HepG2 (cell line): ENCODE measurements around the gene CDKN2C. TPM values are rescaled to one million over a fixed set of nuclear protein-coding genes. Genes with fewer than 3 reads are reported as not detected.

Experiments used
- FIP1L1 ChIP-seq: fragments of 200-400 bp; formaldehyde crosslinking; IDR thresholded peaks from 2 replicates; pipeline ENCODE4 v1.6.1; 2018; ENCODE audit warnings: low read depth, mild to moderate bottlenecking, low read length, moderate library complexity, borderline replicate concordance; ENCODE audit not compliant: insufficient read depth
- FOSL1 ChIP-seq: sonication (generic); formaldehyde crosslinking; IDR thresholded peaks from 2 replicates; pipeline ENCODE4 v1.9.0; 2021; ENCODE audit warnings: missing genetic modification reagents, borderline replicate concordance
- HNRNPLL ChIP-seq: fragments of 200-400 bp; formaldehyde crosslinking; IDR thresholded peaks from 2 replicates; pipeline ENCODE4 v1.6.1; 2017; ENCODE audit warnings: mild to moderate bottlenecking, low read depth, low read length; ENCODE audit not compliant: poor library complexity, severe bottlenecking
- MYC ChIP-seq: sonication (generic); formaldehyde crosslinking; IDR thresholded peaks from 2 replicates; pipeline ENCODE4 v1.9.0; 2021; ENCODE audit warnings: missing genetic modification reagents, borderline replicate concordance
- NONO ChIP-seq, 2 experiments: fragments of 450-650 bp in 1 of 2; sonication (generic) in 1 of 2; formaldehyde crosslinking in 1 of 2; IDR thresholded peaks in 1 of 2; conservative IDR thresholded peaks in 1 of 2; 2 replicates each; pipeline versions ENCODE4 v1.6.1 to v1.8.0; 2017 to 2022; ENCODE audit warnings: mild to moderate bottlenecking in 1 of 2, missing genetic modification reagents in 1 of 2, moderate library complexity in 1 of 2
- RBFOX2 ChIP-seq: fragments of 200-400 bp; formaldehyde crosslinking; IDR thresholded peaks from 2 replicates; pipeline ENCODE4 v1.6.1; 2017; ENCODE audit warnings: low read depth, mild to moderate bottlenecking, low read length
- SNAPC2 ChIP-seq: sonication (generic); formaldehyde crosslinking; IDR thresholded peaks from 2 replicates; pipeline ENCODE4 v1.8.1; 2022; ENCODE audit warnings: mild to moderate bottlenecking, missing genetic modification reagents
- ZBTB38 ChIP-seq: sonication (generic); formaldehyde crosslinking; IDR thresholded peaks from 2 replicates; pipeline ENCODE4 v1.5.1; 2020; ENCODE audit warnings: mild to moderate bottlenecking, missing genetic modification reagents
- ZEB1 ChIP-seq: IDR thresholded peaks from 2 replicates; pipeline ENCODE4 v1.6.1; 2012; ENCODE audit warnings: mild to moderate bottlenecking, low read depth, inconsistent platforms; ENCODE audit not compliant: insufficient replicate concordance
- ZMAT3 ChIP-seq: sonication (generic); formaldehyde crosslinking; conservative IDR thresholded peaks from 2 replicates; pipeline ENCODE4 v1.7.0; 2021; ENCODE audit warnings: missing genetic modification reagents
- ZNF496 ChIP-seq: sonication (generic); formaldehyde crosslinking; IDR thresholded peaks from 2 replicates; pipeline ENCODE4 v1.8.1; 2023; ENCODE audit warnings: mild to moderate bottlenecking, moderate library complexity, missing genetic modification reagents; ENCODE audit not compliant: insufficient replicate concordance
- ZNF768 ChIP-seq: sonication (generic); formaldehyde crosslinking; IDR thresholded peaks from 2 replicates; pipeline ENCODE4 v1.4.0; 2020; ENCODE audit warnings: missing genetic modification reagents
- ZNF777 ChIP-seq: sonication (generic); formaldehyde crosslinking; IDR thresholded peaks from 2 replicates; pipeline ENCODE4 v1.4.0; 2020; ENCODE audit warnings: missing genetic modification reagents
- ZSCAN20 ChIP-seq: sonication (generic); formaldehyde crosslinking; IDR thresholded peaks from 2 replicates; pipeline ENCODE4 v1.4.0; 2020; ENCODE audit warnings: missing genetic modification reagents, mild to moderate bottlenecking, borderline replicate concordance
- polyA plus RNA-seq, 8 experiments: library from polyadenylated mRNA; depleted of rRNA in 3 of 8; stranded (reverse) in 7 of 8; unstranded in 1 of 8; fragments of >200 nt; fragmentation: Illumina TruSeq in 4 of 8; extraction: Trizol in 4 of 8; gene quantifications; 2 replicates each; pipeline versions ENCODE4 v1.2.1 to v1.2.3, GENCODE V29; 2011 to 2016; ENCODE audit warnings: low read depth in 4 of 8, missing spikeins in 1 of 8, mixed read lengths in 1 of 8; ENCODE audit not compliant: insufficient read depth in 1 of 8
- total RNA-seq, 5 experiments: library from RNA; depleted of rRNA; stranded (reverse); fragments of >200 nt; fragmentation: Illumina TruSeq; extraction: Trizol; gene quantifications; 2 replicates each; pipeline ENCODE4 v1.2.3, GENCODE V29; 2016; ENCODE audit warnings: low read depth in 1 of 5
- TF ChIP-seq, protein P1 (sequence below): IDR thresholded peaks from 2 replicates; pipeline ENCODE4 v1.6.1; 2016; ENCODE audit warnings: missing compliant biosample characterization, missing genetic modification reagents, borderline replicate concordance
- TF ChIP-seq, protein P2 (sequence below): IDR thresholded peaks from 2 replicates; pipeline ENCODE4 v1.6.1; 2016; ENCODE audit warnings: missing genetic modification reagents, missing compliant biosample characterization
- TF ChIP-seq, protein P3 (sequence below): sonication (generic); formaldehyde crosslinking; IDR thresholded peaks from 2 replicates; pipeline ENCODE4 v1.4.0; 2020; ENCODE audit warnings: missing genetic modification reagents, mild to moderate bottlenecking, borderline replicate concordance
- TF ChIP-seq, protein P4 (sequence below): sonication (generic); formaldehyde crosslinking; IDR thresholded peaks from 2 replicates; pipeline ENCODE4 v1.5.1; 2020; ENCODE audit warnings: mild to moderate bottlenecking, moderate library complexity, missing genetic modification reagents
- TF ChIP-seq, protein P5 (sequence below): sonication (generic); IDR thresholded peaks from 2 replicates; pipeline ENCODE4 v1.6.1; 2016; ENCODE audit warnings: low read depth, borderline replicate concordance

CDKN2C gene
- total and polyA plus RNA-seq, 2 of the 13 experiments (the other 11 are each of a cell fraction or from before 2014, with no cell fraction given): 7.8 to 13.7 TPM

DNA sequence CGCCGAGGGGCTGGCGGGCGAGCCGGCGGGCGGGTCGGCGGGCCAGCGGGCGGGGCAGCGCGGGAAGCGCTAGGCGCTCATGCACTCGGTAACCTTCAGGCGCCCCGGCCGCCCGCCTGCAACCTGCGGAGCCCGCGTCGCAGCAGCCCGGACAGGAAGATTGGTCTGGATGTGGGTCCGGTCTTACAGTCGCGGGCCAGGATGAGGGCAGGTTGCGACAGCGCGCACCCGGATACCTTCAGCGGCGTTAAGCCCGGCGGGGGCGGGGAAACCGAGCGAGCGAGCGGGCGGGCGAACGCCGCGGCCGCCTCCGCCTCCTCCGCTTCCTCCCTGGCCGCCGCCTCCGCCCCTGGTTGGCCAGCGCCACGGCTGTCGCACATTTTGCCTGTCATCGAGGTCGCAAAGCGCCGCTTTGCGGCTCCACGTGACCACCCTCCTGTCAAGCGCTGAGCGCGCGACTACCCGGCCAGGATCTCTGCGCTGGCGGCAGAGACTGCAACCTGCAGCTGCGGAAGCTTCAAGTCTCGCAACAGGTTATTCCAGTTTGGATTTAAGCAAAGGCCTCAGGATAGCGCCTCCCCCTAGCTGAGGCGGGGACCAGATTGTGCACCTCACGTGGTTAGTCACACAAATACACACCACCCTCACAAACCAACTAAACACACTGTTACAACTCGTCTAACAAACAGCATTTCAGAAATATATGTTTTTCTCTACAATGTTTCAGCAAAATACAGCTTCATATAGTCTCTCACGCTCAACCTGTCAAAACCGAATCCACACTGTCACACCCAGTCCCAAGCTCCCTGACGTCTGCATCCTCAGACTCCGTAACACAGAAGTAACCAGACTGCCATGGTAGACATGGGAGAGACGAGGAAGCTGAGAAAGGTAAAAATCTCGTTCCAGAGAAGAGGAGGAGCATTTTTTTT lies 9.9 kb upstream of the CDKN2C start, which contains the start of gene FAF1 (continued):
- TF ChIP-seq ZEB1 (no peak), ZMAT3 (CRISPR knock-in tag) (peak; percentile 96; the same call in 1 of the 2 replicates), HNRNPLL (peak; percentile 93), ZNF777 (CRISPR knock-in tag) (peak; percentile 72), FIP1L1 (no peak), ZNF496 (CRISPR knock-in tag) (no peak), ZNF768 (CRISPR knock-in tag) (peak; percentile 60; the same call in 1 of the 2 replicates), ZSCAN20 (no peak), MYC (peak; percentile 96), ZBTB38 (CRISPR knock-in tag) (peak; percentile 26; the same call in 1 of the 2 replicates), RBFOX2 (peak; percentile 89), FOSL1 (CRISPR knock-in tag) (no peak), NONO (IDR thresholded peaks at IDR 0.05) (no peak), NONO (CRISPR knock-in tag; conservative IDR thresholded peaks at IDR 0.05) (peak; percentile 95), SNAPC2 (CRISPR knock-in tag) (0 out of 2 replicates have a peak, but pooled peaks have one; percentile 53)
- TF ChIP-seq, protein P1, sequence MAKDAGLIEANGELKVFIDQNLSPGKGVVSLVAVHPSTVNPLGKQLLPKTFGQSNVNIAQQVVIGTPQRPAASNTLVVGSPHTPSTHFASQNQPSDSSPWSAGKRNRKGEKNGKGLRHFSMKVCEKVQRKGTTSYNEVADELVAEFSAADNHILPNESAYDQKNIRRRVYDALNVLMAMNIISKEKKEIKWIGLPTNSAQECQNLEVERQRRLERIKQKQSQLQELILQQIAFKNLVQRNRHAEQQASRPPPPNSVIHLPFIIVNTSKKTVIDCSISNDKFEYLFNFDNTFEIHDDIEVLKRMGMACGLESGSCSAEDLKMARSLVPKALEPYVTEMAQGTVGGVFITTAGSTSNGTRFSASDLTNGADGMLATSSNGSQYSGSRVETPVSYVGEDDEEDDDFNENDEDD (CRISPR knock-in tag): peak; percentile 92
- TF ChIP-seq, protein P2, sequence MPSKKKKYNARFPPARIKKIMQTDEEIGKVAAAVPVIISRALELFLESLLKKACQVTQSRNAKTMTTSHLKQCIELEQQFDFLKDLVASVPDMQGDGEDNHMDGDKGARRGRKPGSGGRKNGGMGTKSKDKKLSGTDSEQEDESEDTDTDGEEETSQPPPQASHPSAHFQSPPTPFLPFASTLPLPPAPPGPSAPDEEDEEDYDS (CRISPR knock-in tag): peak; percentile 54
- TF ChIP-seq, protein P3, sequence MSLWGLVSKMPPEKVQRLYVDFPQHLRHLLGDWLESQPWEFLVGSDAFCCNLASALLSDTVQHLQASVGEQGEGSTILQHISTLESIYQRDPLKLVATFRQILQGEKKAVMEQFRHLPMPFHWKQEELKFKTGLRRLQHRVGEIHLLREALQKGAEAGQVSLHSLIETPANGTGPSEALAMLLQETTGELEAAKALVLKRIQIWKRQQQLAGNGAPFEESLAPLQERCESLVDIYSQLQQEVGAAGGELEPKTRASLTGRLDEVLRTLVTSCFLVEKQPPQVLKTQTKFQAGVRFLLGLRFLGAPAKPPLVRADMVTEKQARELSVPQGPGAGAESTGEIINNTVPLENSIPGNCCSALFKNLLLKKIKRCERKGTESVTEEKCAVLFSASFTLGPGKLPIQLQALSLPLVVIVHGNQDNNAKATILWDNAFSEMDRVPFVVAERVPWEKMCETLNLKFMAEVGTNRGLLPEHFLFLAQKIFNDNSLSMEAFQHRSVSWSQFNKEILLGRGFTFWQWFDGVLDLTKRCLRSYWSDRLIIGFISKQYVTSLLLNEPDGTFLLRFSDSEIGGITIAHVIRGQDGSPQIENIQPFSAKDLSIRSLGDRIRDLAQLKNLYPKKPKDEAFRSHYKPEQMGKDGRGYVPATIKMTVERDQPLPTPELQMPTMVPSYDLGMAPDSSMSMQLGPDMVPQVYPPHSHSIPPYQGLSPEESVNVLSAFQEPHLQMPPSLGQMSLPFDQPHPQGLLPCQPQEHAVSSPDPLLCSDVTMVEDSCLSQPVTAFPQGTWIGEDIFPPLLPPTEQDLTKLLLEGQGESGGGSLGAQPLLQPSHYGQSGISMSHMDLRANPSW (CRISPR knock-in tag): peak; percentile 65; the same call in 1 of the 2 replicates
- TF ChIP-seq, protein P4, sequence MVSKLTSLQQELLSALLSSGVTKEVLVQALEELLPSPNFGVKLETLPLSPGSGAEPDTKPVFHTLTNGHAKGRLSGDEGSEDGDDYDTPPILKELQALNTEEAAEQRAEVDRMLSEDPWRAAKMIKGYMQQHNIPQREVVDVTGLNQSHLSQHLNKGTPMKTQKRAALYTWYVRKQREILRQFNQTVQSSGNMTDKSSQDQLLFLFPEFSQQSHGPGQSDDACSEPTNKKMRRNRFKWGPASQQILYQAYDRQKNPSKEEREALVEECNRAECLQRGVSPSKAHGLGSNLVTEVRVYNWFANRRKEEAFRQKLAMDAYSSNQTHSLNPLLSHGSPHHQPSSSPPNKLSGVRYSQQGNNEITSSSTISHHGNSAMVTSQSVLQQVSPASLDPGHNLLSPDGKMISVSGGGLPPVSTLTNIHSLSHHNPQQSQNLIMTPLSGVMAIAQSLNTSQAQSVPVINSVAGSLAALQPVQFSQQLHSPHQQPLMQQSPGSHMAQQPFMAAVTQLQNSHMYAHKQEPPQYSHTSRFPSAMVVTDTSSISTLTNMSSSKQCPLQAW (CRISPR knock-in tag): peak; percentile 90
- TF ChIP-seq, protein P5, sequence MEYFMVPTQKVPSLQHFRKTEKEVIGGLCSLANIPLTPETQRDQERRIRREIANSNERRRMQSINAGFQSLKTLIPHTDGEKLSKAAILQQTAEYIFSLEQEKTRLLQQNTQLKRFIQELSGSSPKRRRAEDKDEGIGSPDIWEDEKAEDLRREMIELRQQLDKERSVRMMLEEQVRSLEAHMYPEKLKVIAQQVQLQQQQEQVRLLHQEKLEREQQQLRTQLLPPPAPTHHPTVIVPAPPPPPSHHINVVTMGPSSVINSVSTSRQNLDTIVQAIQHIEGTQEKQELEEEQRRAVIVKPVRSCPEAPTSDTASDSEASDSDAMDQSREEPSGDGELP: peak; percentile 48; the same call in 1 of the 2 replicates
